Stomach (tissue), 9 donors: ENCODE data around the gene MRAP2. TPM values are rescaled to one million over a fixed set of nuclear protein-coding genes. Genes with fewer than 3 reads are reported as not detected.
"Not testable (repeated sequence)": the region's sequence is repeated elsewhere in the genome, so short reads cannot be mapped to it uniquely, and the experiment has no call there.

ENCODE experiments used
- DNase-seq, 2 donors: peaks; one replicate each; pipeline versions ENCODE4 v3.0.0 to v3.0.0-alpha.2; 2013 to 2019
- H3K27ac ChIP-seq, 5 donors: fragments of 200-600 bp in 4 of 5; sonication (generic) in 4 of 5; one replicate each; pipeline ENCODE4 v1.5.1; 2013 to 2019; ENCODE audit warnings: mild to moderate bottlenecking in 1 of 5, moderate library complexity in 1 of 5
- H3K27me3 ChIP-seq, 3 donors: fragments of 200-600 bp; sonication (generic); one replicate each; pipeline ENCODE4 v1.5.1; 2017 to 2019; ENCODE audit warnings: mixed run types in 1 of 3
- H3K36me3 ChIP-seq, 4 donors: fragments of 200-600 bp; sonication (generic); 1 replicate in 3 of 4; 2 replicates in 1 of 4; pipeline ENCODE4 v1.5.1; 2016 to 2019
- H3K4me1 ChIP-seq, 4 donors: fragments of 200-600 bp; sonication (generic); one replicate each; pipeline ENCODE4 v1.5.1; 2016 to 2019
- H3K4me3 ChIP-seq, 4 donors: fragments of 200-600 bp; sonication (generic) in 3 of 4; one replicate each; pipeline ENCODE4 v1.5.1; 2016 to 2019; ENCODE audit warnings: mild to moderate bottlenecking in 1 of 4
- H3K9me3 ChIP-seq, 4 donors: fragments of 200-600 bp; sonication (generic); one replicate each; pipeline ENCODE4 v1.5.1; 2016 to 2019
- EP300 ChIP-seq: sonication (generic); formaldehyde crosslinking; IDR thresholded peaks from one replicate; pipeline ENCODE4 v1.6.1; 2017; ENCODE audit warnings: antibody characterized with exemption
- POLR2A ChIP-seq, 4 donors: fragments of 450-650 bp; IDR thresholded peaks; one replicate each; pipeline ENCODE4 v1.6.1; 2016; ENCODE audit warnings: antibody characterized with exemption in 4 of 4, control low read depth in 2 of 4, mild to moderate bottlenecking in 1 of 4, moderate library complexity in 1 of 4
- POLR2AphosphoS5 ChIP-seq, 3 donors: sonication (generic); formaldehyde crosslinking; IDR thresholded peaks; one replicate each; pipeline ENCODE4 v1.6.1; 2016; ENCODE audit warnings: antibody characterized with exemption in 3 of 3
- WGBS, 5 donors: extraction: QIAGEN DNeasy Blood & Tissue Kit in 3 of 5; methylation state at CpG; one replicate each; pipeline versions ENCODE4 v1.1.5 to v1.1.7; 2013 to 2018; 5-methylcytosine and 5-hydroxymethylcytosine counted together
- intact Hi-C: fragments of 100-400 bp; cut with DNase I; formaldehyde crosslinking; loops from one replicate; pipeline ENCODE4 v1.15.1; 2023; ENCODE audit warnings: low total_unique reads
- polyA plus RNA-seq, 3 donors: library from polyadenylated mRNA; stranded (reverse); fragments of 200-250 nt; gene quantifications; one replicate each; pipeline ENCODE4 v1.2.3, GENCODE V29; 2013
- total RNA-seq, 5 donors: library from RNA; depleted of rRNA; stranded (reverse); fragments of >200 nt; gene quantifications; one replicate each; pipeline versions ENCODE4 v1.1.0 to v1.2.3, GENCODE V29; 2014 to 2016
- TF ChIP-seq, protein P1 (sequence below), 7 experiments: fragments of 450-650 bp in 4 of 7; fragments of 200-600 bp in 3 of 7; sonication (generic) in 3 of 7; IDR thresholded peaks; one replicate each; pipeline ENCODE4 v1.5.1; 2016 to 2019; ENCODE audit warnings: antibody characterized with exemption in 7 of 7, control low read depth in 2 of 7, mild to moderate bottlenecking in 1 of 7
- donor health status: healthy with polysubstance abuse.
- donor health status: Bipolar disorder and iron deficiency.
- donor health status: healthy.

Gene MRAP2
- total and polyA plus RNA-seq, 8 donors, result 1.3 to 20.2 (median 4.1) TPM

DNA sequence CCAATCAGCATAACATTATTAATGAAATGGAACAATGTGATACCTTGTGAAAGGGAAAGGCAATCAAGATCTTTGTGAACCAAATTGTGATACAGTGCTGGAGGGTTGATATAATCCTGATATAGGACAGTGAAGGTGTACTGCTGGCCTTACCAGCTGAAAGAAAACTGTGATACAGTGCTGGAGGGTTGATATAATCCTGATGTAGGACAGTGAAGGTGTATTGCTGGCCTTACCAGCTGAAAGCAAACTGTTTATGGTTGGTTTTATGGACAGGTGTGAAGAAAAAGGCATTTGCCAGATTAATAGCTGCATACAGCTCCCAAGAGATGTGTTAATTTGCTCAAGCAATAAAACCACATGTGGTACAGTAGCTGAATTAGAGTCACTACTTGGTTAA, 73.9 kb downstream of the MRAP2 start:
- intact Hi-C loops, result no loop called here
- Histone ChIP-seq H3K4me1 (no peaks in the 10 kb centered on the region), H3K36me3 (no peaks in the 10 kb centered on the region), H3K27ac (no peak overlapping the region), H3K4me3 (no peak overlapping the region), H3K27me3 (no peaks in the 10 kb centered on the region), H3K9me3 (no peaks in the 10 kb centered on the region)
- TF ChIP-seq POLR2AphosphoS5 (IDR thresholded peaks at IDR 0.05) (no peak), EP300 (no peak), POLR2A (IDR thresholded peaks at IDR 0.05) (no peak)
- TF ChIP-seq, protein P1, sequence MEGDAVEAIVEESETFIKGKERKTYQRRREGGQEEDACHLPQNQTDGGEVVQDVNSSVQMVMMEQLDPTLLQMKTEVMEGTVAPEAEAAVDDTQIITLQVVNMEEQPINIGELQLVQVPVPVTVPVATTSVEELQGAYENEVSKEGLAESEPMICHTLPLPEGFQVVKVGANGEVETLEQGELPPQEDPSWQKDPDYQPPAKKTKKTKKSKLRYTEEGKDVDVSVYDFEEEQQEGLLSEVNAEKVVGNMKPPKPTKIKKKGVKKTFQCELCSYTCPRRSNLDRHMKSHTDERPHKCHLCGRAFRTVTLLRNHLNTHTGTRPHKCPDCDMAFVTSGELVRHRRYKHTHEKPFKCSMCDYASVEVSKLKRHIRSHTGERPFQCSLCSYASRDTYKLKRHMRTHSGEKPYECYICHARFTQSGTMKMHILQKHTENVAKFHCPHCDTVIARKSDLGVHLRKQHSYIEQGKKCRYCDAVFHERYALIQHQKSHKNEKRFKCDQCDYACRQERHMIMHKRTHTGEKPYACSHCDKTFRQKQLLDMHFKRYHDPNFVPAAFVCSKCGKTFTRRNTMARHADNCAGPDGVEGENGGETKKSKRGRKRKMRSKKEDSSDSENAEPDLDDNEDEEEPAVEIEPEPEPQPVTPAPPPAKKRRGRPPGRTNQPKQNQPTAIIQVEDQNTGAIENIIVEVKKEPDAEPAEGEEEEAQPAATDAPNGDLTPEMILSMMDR (IDR thresholded peaks at IDR 0.05), result no peak
- DNase-seq, result no peak

DNA sequence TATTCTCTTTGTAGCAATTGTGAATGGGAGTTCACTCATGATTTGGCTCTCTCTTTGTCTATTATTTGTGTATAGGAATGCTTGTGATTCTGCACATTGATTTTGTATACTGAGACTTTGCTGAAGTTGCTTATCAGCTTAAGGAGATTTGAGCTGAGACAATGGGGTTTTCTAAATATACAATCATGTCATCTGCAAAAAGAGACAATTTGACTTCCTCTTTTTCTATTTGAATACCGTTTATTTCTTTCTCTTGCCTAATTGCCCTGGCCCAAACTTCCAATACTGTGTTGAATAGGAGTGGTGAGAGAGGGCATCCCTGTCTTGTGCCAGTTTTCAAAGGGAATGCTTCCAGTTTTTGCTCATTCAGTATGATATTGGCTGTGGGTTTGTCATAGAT, 77.8 kb downstream of the MRAP2 start:
- H3K4me1 ChIP-seq, intact Hi-C loops, H3K27ac ChIP-seq, H3K9me3 ChIP-seq, H3K27me3 ChIP-seq, H3K4me3 ChIP-seq, H3K36me3 ChIP-seq, DNase-seq: not testable (repeated sequence)
- 60 to 71% (median 60%) methylated on average over 1 of the region's 1 CpG for WGBS, 5 donors

DNA sequence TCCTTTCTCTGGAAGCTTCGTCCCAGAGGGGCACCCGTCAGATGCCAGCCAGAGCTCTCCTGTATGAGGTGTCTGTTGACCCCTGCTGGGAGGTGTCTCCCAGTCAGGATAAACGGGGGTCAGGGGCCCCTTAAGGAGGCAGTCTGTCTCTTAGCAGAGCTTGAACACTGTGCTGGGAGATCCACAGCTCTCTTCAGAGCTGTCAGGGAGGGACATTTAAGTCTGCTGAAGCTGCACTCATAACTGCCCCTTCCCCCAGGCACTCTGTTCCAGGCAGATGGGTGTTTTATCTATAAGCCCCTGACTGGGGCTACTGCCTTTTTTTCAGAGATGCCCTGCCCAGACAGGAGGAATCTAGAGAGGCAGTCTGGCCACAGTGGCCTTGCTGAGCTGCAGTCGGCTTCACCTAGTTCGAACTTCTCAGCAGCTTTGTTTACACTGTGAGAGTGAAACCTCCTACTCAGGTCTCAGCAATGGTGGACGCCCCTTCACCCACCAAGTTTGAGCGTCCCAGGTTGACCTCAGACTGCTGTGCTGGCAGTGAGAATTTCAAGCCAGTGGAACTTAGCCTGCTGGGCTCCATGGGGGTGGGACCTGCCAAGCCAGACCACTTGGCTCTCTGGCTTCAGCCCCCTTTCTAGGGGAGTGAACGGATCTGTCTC, 81.5 kb downstream of the MRAP2 start:
- H3K27ac ChIP-seq, H3K36me3 ChIP-seq, H3K27me3 ChIP-seq, intact Hi-C loops, H3K4me3 ChIP-seq, H3K9me3 ChIP-seq, H3K4me1 ChIP-seq: not testable (repeated sequence)
- 51 to 82% (median 66%) methylated on average over 5 to 8 of the region's 8 CpGs for WGBS, 5 donors
- DNase-seq, result peak in 1 of 2 donors; percentile 21

DNA sequence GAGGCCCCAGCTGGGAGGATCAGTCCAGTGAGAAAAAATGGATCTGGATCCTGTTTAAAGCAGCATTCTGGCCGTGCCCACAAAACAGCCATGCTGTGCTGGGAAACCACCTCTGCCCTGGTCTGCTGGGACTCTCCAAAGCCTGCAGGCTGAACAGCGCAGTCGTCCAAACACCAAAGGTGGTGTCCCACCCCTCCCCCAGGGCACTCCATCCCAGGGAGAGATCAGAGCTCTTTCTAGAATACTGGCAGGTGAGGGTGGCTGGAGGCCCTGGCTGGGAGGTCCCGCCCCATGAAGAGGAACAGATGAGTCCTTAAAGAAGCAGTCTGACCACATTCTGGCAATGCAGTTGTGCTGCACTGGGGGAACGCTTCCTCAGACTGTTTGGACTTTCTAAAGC, 84.6 kb downstream of the MRAP2 start:
- intact Hi-C loops, result no loop called here
- H3K4me1 ChIP-seq, result no peaks in the 10 kb centered on the region
- peaks cover 0 to 5% (median 0%) of the 10 kb centered on the region in 4 donors for H3K9me3 ChIP-seq
- H3K36me3 ChIP-seq, result peaks cover 0 to 3% (median 0%) of the 10 kb centered on the region in 4 donors
- H3K4me3 ChIP-seq, result no peak overlapping the region
- WGBS, 5 donors, result 77 to 82% (median 80%) methylated on average over 3 to 5 of the region's 5 CpGs
- no peak overlapping the region for H3K27ac ChIP-seq
- H3K27me3 ChIP-seq, result no peaks in the 10 kb centered on the region
- TF ChIP-seq, protein P1 (IDR thresholded peaks at IDR 0.05), result no peak
- no peak for TF ChIP-seq POLR2AphosphoS5 (IDR thresholded peaks at IDR 0.05)
- TF ChIP-seq POLR2A (IDR thresholded peaks at IDR 0.05), result no peak
- no peak for TF ChIP-seq EP300
- no peak for DNase-seq

DNA sequence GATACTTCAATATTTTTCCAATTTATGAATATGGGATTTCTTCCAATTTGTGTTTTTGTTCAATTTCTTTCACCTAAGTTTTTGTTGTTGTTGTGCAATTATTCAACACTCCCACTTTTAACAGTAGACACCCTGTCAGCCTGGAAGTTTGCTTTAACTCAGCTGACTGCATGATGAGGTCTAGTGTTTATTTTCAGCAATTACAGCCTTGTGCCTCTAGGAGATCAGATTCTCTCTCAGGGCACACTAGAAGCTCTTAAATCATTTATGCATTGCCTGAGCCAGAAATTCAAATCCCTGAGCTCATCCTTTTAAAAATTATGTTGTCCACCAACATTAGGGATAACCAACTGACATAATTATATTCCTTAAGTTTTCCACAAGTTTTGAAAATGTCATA, 85.7 kb downstream of the MRAP2 start:
- Histone ChIP-seq H3K4me3 (no peak overlapping the region), H3K27ac (no peak overlapping the region), H3K4me1 (no peaks in the 10 kb centered on the region), H3K36me3 (peaks cover 0 to 9% (median 5%) of the 10 kb centered on the region in 4 donors), H3K27me3 (no peaks in the 10 kb centered on the region), H3K9me3 (peaks cover 0 to 5% (median 0%) of the 10 kb centered on the region in 4 donors)
- no peak for TF ChIP-seq EP300
- TF ChIP-seq, protein P1 (IDR thresholded peaks at IDR 0.05), result no peak
- no peak for TF ChIP-seq POLR2A (IDR thresholded peaks at IDR 0.05)
- no peak for TF ChIP-seq POLR2AphosphoS5 (IDR thresholded peaks at IDR 0.05)
- peak in 1 of 2 donors; percentile 4 for DNase-seq
- intact Hi-C loops, result no loop called here
